GM21529 (cell line): ENCODE data around the gene SFT2D1.
"Not testable (repeated sequence)": the region's sequence is repeated elsewhere in the genome, so short reads cannot be mapped to it uniquely, and the experiment has no call there.

ENCODE experiments used
- ATAC-seq: cut with Tn5 transposase; IDR thresholded peaks from one replicate; pipeline ENCODE4 v1.9.1; 2021; ENCODE audit not compliant: unreplicated experiment

The SFT2D1 gene

GRCh38 chr6:166342349-166343149 is at the start of gene SFT2D1:
TSS of gene SFT2D1 (minus strand) at chr6:166342545. CDS start at chr6:166342481, 64 bp downstream.
- peak; percentile 94 for ATAC-seq

GRCh38 chr6:166389119-166389518 is 46.8 kb upstream of the SFT2D1 start:
- ATAC-seq, result no peak

GRCh38 chr6:166388290-166389004 is 46.1 kb upstream of the SFT2D1 start:
- ATAC-seq, result no peak

- no peak for ATAC-seq
Observed at GRCh38 chr6:166387642-166388289, 45.4 kb upstream of the SFT2D1 start.

- ATAC-seq, result not testable (repeated sequence)
Observed at GRCh38 chr6:166387098-166387497, 44.8 kb upstream of the SFT2D1 start.

GRCh38 chr6:166386111-166386510 is 43.8 kb upstream of the SFT2D1 start:
- no peak for ATAC-seq

- peak; percentile 0 for ATAC-seq
Observed at GRCh38 chr6:166383802-166384363, 41.5 kb upstream of the SFT2D1 start.

- ATAC-seq, result peak; percentile 82
Observed at GRCh38 chr6:166382933-166383801, 40.8 kb upstream of the SFT2D1 start, which contains the start of gene MPC1. TSS of gene MPC1 (minus strand) at chr6:166382940. CDS start at chr6:166382876, 64 bp downstream.

- peak; percentile 7 for ATAC-seq
Observed at GRCh38 chr6:166382500-166382932, 40.2 kb upstream of the SFT2D1 start.

GRCh38 chr6:166381733-166382499 is 39.6 kb upstream of the SFT2D1 start:
- ATAC-seq, result peak; percentile 54

- ATAC-seq, result no peak
Observed at GRCh38 chr6:166381381-166381732, 39.0 kb upstream of the SFT2D1 start.

GRCh38 chr6:166379800-166380199 is 37.5 kb upstream of the SFT2D1 start:
- no peak for ATAC-seq

GRCh38 chr6:166379103-166379586 is 36.8 kb upstream of the SFT2D1 start:
- ATAC-seq, result no peak

- ATAC-seq, result no peak
Observed at GRCh38 chr6:166377721-166378120, 35.4 kb upstream of the SFT2D1 start.

GRCh38 chr6:166375013-166375412 is 32.7 kb upstream of the SFT2D1 start:
- ATAC-seq, result no peak

GRCh38 chr6:166370489-166370888 is 28.1 kb upstream of the SFT2D1 start:
- ATAC-seq, result no peak

- no peak for ATAC-seq
Observed at GRCh38 chr6:166369782-166370181, 27.4 kb upstream of the SFT2D1 start.

- no peak for ATAC-seq
Observed at GRCh38 chr6:166366921-166367320, 24.6 kb upstream of the SFT2D1 start.

GRCh38 chr6:166365806-166366205 is 23.5 kb upstream of the SFT2D1 start:
- no peak for ATAC-seq
